Measurements from ENCODE around the gene SAMD11.

DNA sequence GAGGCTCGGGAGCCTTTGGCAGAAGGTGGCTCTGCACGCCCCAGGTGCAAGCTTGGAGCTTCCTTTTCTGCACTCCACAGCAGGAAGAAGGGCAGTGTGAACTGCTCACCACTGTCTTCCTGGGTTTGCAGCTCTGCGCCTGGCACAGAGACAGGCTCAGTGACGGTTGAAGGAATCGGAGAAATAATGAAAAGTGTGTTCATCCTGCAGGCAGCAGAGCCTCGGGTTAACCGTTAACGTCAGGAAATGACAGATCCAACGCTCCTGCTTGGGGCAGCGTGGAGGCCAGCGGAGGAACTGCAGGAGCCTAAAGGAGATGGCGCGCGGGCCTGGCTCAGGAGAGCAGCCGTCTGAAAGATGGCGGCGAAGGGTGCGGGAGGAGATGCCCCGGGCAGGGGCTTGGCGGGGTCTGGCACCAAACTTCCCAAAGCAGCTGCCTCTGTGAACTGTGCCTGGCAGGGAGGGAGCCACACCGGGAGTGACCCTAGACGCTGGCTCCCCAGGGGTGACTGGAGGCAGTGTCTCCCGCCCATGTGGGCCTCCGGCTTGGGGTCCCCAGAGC, 10.9 kb upstream of the SAMD11 start:
- TF ChIP-seq CTCF (IDR thresholded peaks at IDR 0.05; ENCODE audit: low read depth, low read length, poor library complexity, severe bottlenecking), result no peak
- TF ChIP-seq EZH2phosphoT487 (IDR thresholded peaks at IDR 0.05; ENCODE audit: borderline replicate concordance, low read length), result no peak
